Adrenal gland (tissue), 5 donors: ENCODE results near the gene ARHGEF26.

Experiments used
- CTCF ChIP-seq, 6 experiments: fragments of 450-650 bp in 4 of 6; fragments of 200-600 bp in 2 of 6; sonication (generic) in 1 of 6; IDR thresholded peaks; 1 replicate in 5 of 6; 2 replicates in 1 of 6; pipeline versions ENCODE4 v1.5.1 to v1.8.0; 2016 to 2021; ENCODE audit warnings: antibody characterized with exemption in 6 of 6, mild to moderate bottlenecking in 2 of 6, moderate library complexity in 1 of 6
- POLR2A ChIP-seq, 2 donors: fragments of 450-650 bp; IDR thresholded peaks; one replicate each; pipeline ENCODE4 v1.6.1; 2017; ENCODE audit warnings: antibody characterized with exemption in 2 of 2, mild to moderate bottlenecking in 2 of 2, moderate library complexity in 1 of 2
- donor health status: DM: no; HTN: no; CAD: no.

- no peak for TF ChIP-seq CTCF (IDR thresholded peaks at IDR 0.05)
- no peak for TF ChIP-seq POLR2A (IDR thresholded peaks at IDR 0.05)
These were observed 115.1 kb downstream of the ARHGEF26 start for GRCh38 chr3:154236331-154236730.
